Astrocyte (in vitro differentiated cells and primary cell): Measurements from ENCODE around the gene TENM4. TPM values are rescaled to one million over a fixed set of nuclear protein-coding genes. Genes with fewer than 3 reads are reported as not detected.

Experiments used
- DNase-seq: peaks from one replicate; pipeline ENCODE4 v3.0.0-alpha.2; 2010; ENCODE audit warnings: low read depth
- FAIRE-seq: peaks from 2 replicates; lab custom pipeline; 2011; peaks lifted over from hg19 to GRCh38; lab: Jason Lieb, UNC
- H2AFZ ChIP-seq: 2 replicates; pipeline ENCODE4 v1.6.0; 2012; ENCODE audit warnings: low read depth, low read length, inconsistent platforms
- H3K27ac ChIP-seq: 2 replicates; pipeline ENCODE4 v1.5.1; 2011; ENCODE audit warnings: low read depth, low read length, inconsistent platforms
- H3K27me3 ChIP-seq: 2 replicates; pipeline ENCODE4 v1.6.0; 2011; ENCODE audit warnings: low read length, inconsistent platforms; ENCODE audit not compliant: insufficient read depth
- H3K36me3 ChIP-seq: 2 replicates; pipeline ENCODE4 v1.5.1; 2011; ENCODE audit warnings: low read length, inconsistent platforms; ENCODE audit not compliant: insufficient read depth
- H3K4me1 ChIP-seq: 2 replicates; pipeline ENCODE4 v1.5.1; 2011; ENCODE audit warnings: low read length, inconsistent platforms; ENCODE audit not compliant: insufficient read depth
- H3K4me2 ChIP-seq: 2 replicates; pipeline ENCODE4 v1.6.0; 2012; ENCODE audit warnings: low read length, inconsistent platforms
- H3K4me3 ChIP-seq: 2 replicates; pipeline ENCODE4 v1.5.1; 2011; ENCODE audit warnings: low read depth, mild to moderate bottlenecking, low read length, inconsistent platforms; ENCODE audit not compliant: insufficient read depth
- H3K79me2 ChIP-seq: 2 replicates; pipeline ENCODE4 v1.6.0; 2012; ENCODE audit warnings: mild to moderate bottlenecking, low read length, inconsistent platforms; ENCODE audit not compliant: insufficient read depth
- H3K9ac ChIP-seq: 2 replicates; pipeline ENCODE4 v1.6.0; 2012; ENCODE audit warnings: mild to moderate bottlenecking, low read length, inconsistent platforms
- H3K9me3 ChIP-seq: 2 replicates; pipeline ENCODE4 v1.5.1; 2012; ENCODE audit warnings: low read depth, mild to moderate bottlenecking, low read length, inconsistent platforms; ENCODE audit not compliant: insufficient read depth
- H4K20me1 ChIP-seq: 2 replicates; pipeline ENCODE4 v1.6.0; 2012; ENCODE audit warnings: low read length, inconsistent platforms; ENCODE audit not compliant: insufficient read depth
- H3K27ac Mint-ChIP-seq: one replicate; pipeline ENCODE4 v1.8.0; 2021; ENCODE audit warnings: mild to moderate bottlenecking, mixed read lengths; ENCODE audit not compliant: unreplicated experiment
- H3K27me3 Mint-ChIP-seq: one replicate; pipeline ENCODE4 v1.8.0; 2021; ENCODE audit warnings: low read depth, mixed read lengths; ENCODE audit not compliant: unreplicated experiment
- H3K36me3 Mint-ChIP-seq: one replicate; pipeline ENCODE4 v1.8.0; 2021; ENCODE audit warnings: low read depth, mixed read lengths; ENCODE audit not compliant: unreplicated experiment
- H3K4me1 Mint-ChIP-seq: one replicate; pipeline ENCODE4 v1.8.0; 2021; ENCODE audit warnings: low read depth, mixed read lengths; ENCODE audit not compliant: unreplicated experiment
- H3K4me3 Mint-ChIP-seq: one replicate; pipeline ENCODE4 v1.8.0; 2021; ENCODE audit warnings: mild to moderate bottlenecking, moderate library complexity, mixed read lengths; ENCODE audit not compliant: unreplicated experiment
- H3K9me3 Mint-ChIP-seq: one replicate; pipeline ENCODE4 v1.8.0; 2021; ENCODE audit warnings: mild to moderate bottlenecking, mixed read lengths; ENCODE audit not compliant: unreplicated experiment
- CTCF ChIP-seq: IDR thresholded peaks from 2 replicates; pipeline ENCODE4 v1.5.1; 2011; ENCODE audit warnings: low read depth, mild to moderate bottlenecking, inconsistent platforms, low read length, moderate library complexity; ENCODE audit not compliant: insufficient read depth
- EZH2 ChIP-seq: IDR thresholded peaks from 2 replicates; pipeline ENCODE4 v1.6.1; 2012; ENCODE audit warnings: mild to moderate bottlenecking, low read length, inconsistent platforms; ENCODE audit not compliant: insufficient read depth
- total RNA-seq: library from RNA; stranded (reverse); gene quantifications from 2 replicates; pipeline ENCODE4 v1.2.1, GENCODE V29; 2021

The TENM4 gene
- total RNA-seq, 1 donor from 2014 or later = 7.5 TPM

GRCh38 chr11:79400717-79401330, 40.0 kb downstream of the TENM4 start:
- DNase-seq = no peak
- peaks cover 2% of the 10 kb centered on the region for H3K27me3 Mint-ChIP-seq
- Histone ChIP-seq H3K36me3 (no peaks in the 10 kb centered on the region), H3K4me2 (no peak overlapping the region), H3K9ac (no peak overlapping the region), H4K20me1 (no peaks in the 10 kb centered on the region), H3K9me3 (no peaks in the 10 kb centered on the region), H3K79me2 (peaks cover 8% of the 10 kb centered on the region), H3K27ac (no peak overlapping the region), H2AFZ (no peak overlapping the region), H3K4me3 (no peak overlapping the region), H3K27me3 (no peaks in the 10 kb centered on the region), H3K4me1 (peaks cover 16% of the 10 kb centered on the region)
- H3K4me1 Mint-ChIP-seq = peaks cover 16% of the 10 kb centered on the region
- H3K9me3 Mint-ChIP-seq = no peaks in the 10 kb centered on the region
- H3K27ac Mint-ChIP-seq = no peak overlapping the region
- no peak overlapping the region for H3K4me3 Mint-ChIP-seq
- no peaks in the 10 kb centered on the region for H3K36me3 Mint-ChIP-seq
- TF ChIP-seq EZH2 = no peak
- peak; percentile 49 for TF ChIP-seq CTCF
- no peak for FAIRE-seq

GRCh38 chr11:79400206-79400605, 40.6 kb downstream of the TENM4 start:
- FAIRE-seq = no peak
- no peak overlapping the region for H2AFZ ChIP-seq
- no peak for DNase-seq
- Mint-ChIP-seq H3K27ac (no peak overlapping the region), H3K36me3 (no peaks in the 10 kb centered on the region), H3K27me3 (peaks cover 2% of the 10 kb centered on the region), H3K4me3 (no peak overlapping the region), H3K9me3 (no peaks in the 10 kb centered on the region), H3K4me1 (peaks cover 16% of the 10 kb centered on the region)
- no peak overlapping the region for H3K4me3 ChIP-seq
- no peaks in the 10 kb centered on the region for H3K27me3 ChIP-seq
- TF ChIP-seq CTCF (no peak), EZH2 (no peak)
- no peak overlapping the region for H3K9ac ChIP-seq
- no peaks in the 10 kb centered on the region for H3K36me3 ChIP-seq
- H3K27ac ChIP-seq = no peak overlapping the region
- no peaks in the 10 kb centered on the region for H3K9me3 ChIP-seq
- H3K4me2 ChIP-seq = no peak overlapping the region
- peaks cover 16% of the 10 kb centered on the region for H3K4me1 ChIP-seq
- peaks cover 8% of the 10 kb centered on the region for H3K79me2 ChIP-seq
- no peaks in the 10 kb centered on the region for H4K20me1 ChIP-seq

GRCh38 chr11:79397252-79397651, 43.6 kb downstream of the TENM4 start:
- Mint-ChIP-seq H3K36me3 (no peaks in the 10 kb centered on the region), H3K27ac (no peak overlapping the region), H3K9me3 (peaks cover 1% of the 10 kb centered on the region), H3K27me3 (peaks cover 12% of the 10 kb centered on the region), H3K4me3 (no peak overlapping the region), H3K4me1 (peaks cover 13% of the 10 kb centered on the region)
- Histone ChIP-seq H3K4me2 (peak overlapping the region; percentile 68), H3K36me3 (no peaks in the 10 kb centered on the region), H3K9ac (peak overlapping the region; percentile 40), H3K27ac (peak overlapping the region; percentile 61), H3K4me3 (no peak overlapping the region), H3K4me1 (peaks cover 22% of the 10 kb centered on the region), H3K79me2 (no peaks in the 10 kb centered on the region), H4K20me1 (no peaks in the 10 kb centered on the region), H3K9me3 (no peaks in the 10 kb centered on the region), H2AFZ (no peak overlapping the region), H3K27me3 (no peaks in the 10 kb centered on the region)
- DNase-seq (peak; percentile 69), FAIRE-seq (peak; percentile 49)
- no peak for TF ChIP-seq CTCF
- no peak for TF ChIP-seq EZH2
